Activated CD8-positive, alpha-beta T cell treated with anti-CD3 and anti-CD28 coated beads for 36 hours (primary cell): ENCODE data around the gene EEF1E1. TPM values are rescaled to one million over a fixed set of nuclear protein-coding genes. Genes with fewer than 3 reads are reported as not detected.
"Not testable (repeated sequence)": the region's sequence is repeated elsewhere in the genome, so short reads cannot be mapped to it uniquely, and the experiment has no call there.

Experiments used
- ATAC-seq: fragments of 200-7000 bp; cut with Tn5 transposase; one replicate; pipeline ENCODE4 v1.10.0; 2021; ENCODE audit warnings: mild to moderate bottlenecking, moderate library complexity
- CTCF ChIA-PET: fragments of 350-600 bp; sonication (Branson Sonifier 250); formaldehyde crosslinking; loops from one replicate; lab custom pipeline; 2021; ENCODE audit warnings: antibody characterized with exemption; lab: Charles Lee
- POLR2A ChIA-PET: fragments of 350-600 bp; sonication (Branson Sonifier 250); formaldehyde crosslinking; loops from one replicate; lab custom pipeline; 2021; ENCODE audit warnings: antibody characterized with exemption; lab: Charles Lee
- DNase-seq: peaks from one replicate; pipeline ENCODE4 v3.0.0-alpha.2; 2020
- H3K27ac Mint-ChIP-seq: one replicate; pipeline ENCODE4 v1.8.0; 2021; ENCODE audit warnings: mild to moderate bottlenecking, mixed read lengths
- H3K27me3 Mint-ChIP-seq: one replicate; pipeline ENCODE4 v1.8.0; 2021; ENCODE audit warnings: mixed read lengths
- H3K36me3 Mint-ChIP-seq: one replicate; pipeline ENCODE4 v1.8.0; 2021; ENCODE audit warnings: low read depth, mixed read lengths
- H3K4me1 Mint-ChIP-seq: one replicate; pipeline ENCODE4 v1.8.0; 2021; ENCODE audit warnings: low read depth, mixed read lengths
- H3K4me3 Mint-ChIP-seq: one replicate; pipeline ENCODE4 v1.8.0; 2021; ENCODE audit warnings: mild to moderate bottlenecking, moderate library complexity, mixed read lengths
- H3K9me3 Mint-ChIP-seq: one replicate; pipeline ENCODE4 v1.8.0; 2021; ENCODE audit warnings: mixed read lengths
- intact Hi-C: fragments of 100-400 bp; cut with micrococcal nuclease; formaldehyde crosslinking; loops from one replicate; pipeline ENCODE4 v1.10.0; 2022
- total RNA-seq, 2 experiments: library from RNA; stranded (reverse); gene quantifications; one replicate each; pipeline ENCODE4 v1.2.3, GENCODE V29; 2021
- TF ChIP-seq, protein P1 (sequence below): fragments of 200-600 bp; IDR thresholded peaks from one replicate; pipeline ENCODE4 v1.8.0; 2022; ENCODE audit warnings: antibody characterized with exemption, mild to moderate bottlenecking

Gene EEF1E1
- total RNA-seq, 2 experiments from 2014 or later = 73.7 to 76.8 TPM

DNA sequence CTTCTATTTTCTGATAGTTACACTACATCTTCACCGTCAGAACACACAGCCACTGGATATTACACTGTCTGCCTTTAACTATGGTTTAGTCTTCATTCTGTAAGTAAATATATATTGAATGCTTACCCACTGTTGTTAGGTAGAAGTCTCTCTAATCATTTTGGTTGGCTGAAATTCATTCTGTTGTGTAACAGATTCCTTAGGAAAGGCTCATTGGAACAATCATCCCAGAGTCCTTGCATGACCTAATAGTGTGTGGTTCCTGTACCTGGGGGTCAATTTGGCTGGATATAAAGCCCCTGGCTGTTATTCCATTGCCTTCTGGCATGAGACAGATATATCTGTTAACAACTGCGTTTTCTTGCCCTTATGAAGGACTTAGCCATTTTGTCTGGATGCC is 48.1 kb downstream of the EEF1E1 start:
- ChIA-PET CTCF (no interaction called here), POLR2A (no interaction called here)
- intact Hi-C loops = loop anchor here (10.0 kb wide), 1 partner anchor 329 kb away; the partner anchor contains the start of gene BMP6
- peaks cover 29% of the 10 kb centered on the region for H3K36me3 Mint-ChIP-seq
- no peak for ATAC-seq
- H3K27ac Mint-ChIP-seq = no peak overlapping the region
- TF ChIP-seq, protein P1, sequence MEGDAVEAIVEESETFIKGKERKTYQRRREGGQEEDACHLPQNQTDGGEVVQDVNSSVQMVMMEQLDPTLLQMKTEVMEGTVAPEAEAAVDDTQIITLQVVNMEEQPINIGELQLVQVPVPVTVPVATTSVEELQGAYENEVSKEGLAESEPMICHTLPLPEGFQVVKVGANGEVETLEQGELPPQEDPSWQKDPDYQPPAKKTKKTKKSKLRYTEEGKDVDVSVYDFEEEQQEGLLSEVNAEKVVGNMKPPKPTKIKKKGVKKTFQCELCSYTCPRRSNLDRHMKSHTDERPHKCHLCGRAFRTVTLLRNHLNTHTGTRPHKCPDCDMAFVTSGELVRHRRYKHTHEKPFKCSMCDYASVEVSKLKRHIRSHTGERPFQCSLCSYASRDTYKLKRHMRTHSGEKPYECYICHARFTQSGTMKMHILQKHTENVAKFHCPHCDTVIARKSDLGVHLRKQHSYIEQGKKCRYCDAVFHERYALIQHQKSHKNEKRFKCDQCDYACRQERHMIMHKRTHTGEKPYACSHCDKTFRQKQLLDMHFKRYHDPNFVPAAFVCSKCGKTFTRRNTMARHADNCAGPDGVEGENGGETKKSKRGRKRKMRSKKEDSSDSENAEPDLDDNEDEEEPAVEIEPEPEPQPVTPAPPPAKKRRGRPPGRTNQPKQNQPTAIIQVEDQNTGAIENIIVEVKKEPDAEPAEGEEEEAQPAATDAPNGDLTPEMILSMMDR = no peak
- peaks cover 4% of the 10 kb centered on the region for H3K4me1 Mint-ChIP-seq
- no peaks in the 10 kb centered on the region for H3K9me3 Mint-ChIP-seq
- H3K27me3 Mint-ChIP-seq = no peaks in the 10 kb centered on the region
- DNase-seq = no peak
- H3K4me3 Mint-ChIP-seq = no peak overlapping the region

DNA sequence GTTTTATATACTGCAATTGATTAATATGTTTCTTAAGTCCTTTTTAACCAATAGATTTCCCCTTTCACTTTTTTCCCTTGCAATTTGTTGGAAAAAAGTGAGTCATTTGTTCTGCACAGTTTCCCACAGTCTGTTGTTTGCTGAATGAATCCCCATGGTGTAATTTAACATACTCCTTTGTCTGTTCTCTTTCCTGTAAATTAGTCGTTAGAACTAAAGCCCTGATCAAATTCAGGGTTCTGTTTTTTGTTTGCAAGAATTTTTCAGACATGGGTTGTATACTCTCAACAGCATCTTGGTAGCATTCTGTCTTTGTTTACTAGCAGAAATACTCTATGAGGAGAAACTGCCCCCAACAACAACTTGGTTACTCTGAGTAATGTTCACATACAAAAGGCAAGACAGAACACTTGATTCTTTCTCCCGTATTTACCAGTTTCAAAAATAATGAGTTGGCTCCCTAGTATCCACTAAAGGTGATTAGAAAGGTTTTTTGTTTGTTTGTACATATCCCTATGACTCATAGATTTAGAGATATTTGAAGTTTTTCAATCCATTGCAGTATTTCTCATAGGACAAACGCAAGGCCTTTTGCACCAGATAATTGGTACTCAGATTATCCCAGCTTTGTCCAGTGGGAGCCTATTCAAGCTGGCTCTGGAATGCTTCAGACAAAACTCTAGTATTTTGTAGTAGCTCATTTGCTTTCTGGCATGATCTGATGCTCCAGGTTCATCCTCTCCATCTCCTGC is 54.6 kb downstream of the EEF1E1 start:
- ATAC-seq = no peak

DNA sequence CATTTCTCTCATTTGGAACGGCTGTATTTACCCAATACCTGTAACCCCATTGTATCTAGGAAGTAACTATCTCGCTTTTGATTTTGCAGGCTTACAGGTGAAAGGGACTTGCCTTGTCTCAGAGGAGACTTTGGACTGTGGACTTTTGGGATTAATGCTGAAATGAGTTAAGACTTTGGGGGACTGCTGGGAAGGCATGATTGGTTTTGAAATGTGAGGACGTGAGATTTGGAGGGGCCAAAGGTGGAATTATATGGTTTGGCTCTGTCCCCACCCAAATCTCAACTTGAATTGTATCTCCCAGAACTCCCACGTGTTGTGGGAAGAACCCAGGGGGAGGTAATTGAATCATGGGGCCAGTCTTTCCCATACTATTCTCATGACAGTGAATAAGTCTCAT is 56.6 kb downstream of the EEF1E1 start:
- H3K4me3 Mint-ChIP-seq, H3K27ac Mint-ChIP-seq, H3K27me3 Mint-ChIP-seq, POLR2A ChIA-PET, H3K4me1 Mint-ChIP-seq, intact Hi-C loops, DNase-seq, ATAC-seq: not testable (repeated sequence)
- CTCF ChIA-PET = interaction anchor here (0.7 kb wide), 1 partner anchor 19 kb away, joined by 3 read pairs; no protein-coding TSS in a partner anchor
- Mint-ChIP-seq H3K9me3 (peaks cover 12% of the 10 kb centered on the region), H3K36me3 (peaks cover 60% of the 10 kb centered on the region)

More for the DNA sequence above, 54.6 kb downstream of the EEF1E1 start:
- ChIA-PET CTCF (no interaction called here), POLR2A (no interaction called here)
- TF ChIP-seq, protein P1 = no peak
- intact Hi-C loops = no loop called here
- no peaks in the 10 kb centered on the region for H3K27me3 Mint-ChIP-seq
- H3K4me3 Mint-ChIP-seq = no peak overlapping the region
- no peak for DNase-seq
- H3K4me1 Mint-ChIP-seq = peaks cover 2% of the 10 kb centered on the region
- peaks cover 55% of the 10 kb centered on the region for H3K36me3 Mint-ChIP-seq
- no peak overlapping the region for H3K27ac Mint-ChIP-seq
- H3K9me3 Mint-ChIP-seq = peaks cover 12% of the 10 kb centered on the region

DNA sequence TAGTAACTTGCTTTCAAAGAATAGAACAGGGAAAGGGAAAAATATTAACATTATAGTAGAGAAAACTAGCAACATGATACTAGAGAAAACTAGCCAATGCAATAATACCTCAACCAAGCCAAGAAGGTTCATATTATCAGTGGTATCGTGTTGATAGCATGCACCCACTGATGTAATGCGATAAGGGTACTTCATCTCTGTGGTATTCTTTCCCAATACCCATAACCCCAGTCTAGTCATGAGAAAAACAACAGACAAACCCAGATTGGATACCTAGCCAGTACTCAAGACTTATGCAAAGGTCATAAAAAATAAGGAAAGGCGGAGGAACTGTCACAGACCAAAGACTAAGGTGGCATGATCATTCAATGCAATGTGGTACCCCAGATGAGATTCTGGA is 59.1 kb downstream of the EEF1E1 start:
- Mint-ChIP-seq H3K9me3 (peaks cover 17% of the 10 kb centered on the region), H3K4me3 (no peak overlapping the region), H3K27ac (no peak overlapping the region), H3K27me3 (no peaks in the 10 kb centered on the region), H3K4me1 (peaks cover 6% of the 10 kb centered on the region), H3K36me3 (peaks cover 71% of the 10 kb centered on the region)
- ChIA-PET POLR2A (no interaction called here), CTCF (no interaction called here)
- TF ChIP-seq, protein P1 = no peak
- intact Hi-C loops = no loop called here
- DNase-seq (no peak), ATAC-seq (no peak)

- Mint-ChIP-seq H3K4me1 (peaks cover 11% of the 10 kb centered on the region), H3K9me3 (peaks cover 16% of the 10 kb centered on the region), H3K27ac (no peak overlapping the region), H3K36me3 (peaks cover 66% of the 10 kb centered on the region), H3K27me3 (no peaks in the 10 kb centered on the region), H3K4me3 (no peak overlapping the region)
- ATAC-seq (no peak), DNase-seq (no peak)
- POLR2A ChIA-PET = no interaction called here
- intact Hi-C loops = no loop called here
- CTCF ChIA-PET = interaction anchor here (3.5 kb wide), 1 partner anchor 177 kb away, joined by 8 read pairs; no protein-coding TSS in a partner anchor
- TF ChIP-seq, protein P1 = no peak
Measured at GRCh38 chr6:8041913-8042583, 60.3 kb downstream of the EEF1E1 start.

DNA sequence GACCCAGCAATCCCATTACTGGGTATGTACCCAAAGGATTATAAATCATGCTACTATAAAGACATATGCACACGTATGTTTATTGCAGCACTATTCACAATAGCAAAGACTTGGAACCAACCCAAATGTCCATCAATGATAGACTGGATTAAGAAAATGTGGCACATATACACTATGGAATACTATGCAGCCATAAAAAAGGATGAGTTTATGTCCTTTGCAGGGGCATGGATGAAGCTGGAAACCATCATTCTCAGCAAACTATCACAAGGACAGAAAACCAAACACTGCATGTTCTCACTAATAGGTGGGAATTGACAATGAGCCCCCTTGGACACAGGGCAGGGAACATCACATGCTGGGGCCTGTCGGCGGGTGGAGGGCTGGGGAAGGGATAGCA is 68.2 kb downstream of the EEF1E1 start:
- ATAC-seq, intact Hi-C loops, H3K27ac Mint-ChIP-seq, CTCF ChIA-PET, H3K4me3 Mint-ChIP-seq, DNase-seq, POLR2A ChIA-PET, H3K27me3 Mint-ChIP-seq: not testable (repeated sequence)
- Mint-ChIP-seq H3K36me3 (peaks cover 64% of the 10 kb centered on the region), H3K4me1 (peaks cover 48% of the 10 kb centered on the region), H3K9me3 (peaks cover 13% of the 10 kb centered on the region)
